Smooth muscle cell (in vitro differentiated cells): ENCODE data around the gene TGM1. TPM values are rescaled to one million over a fixed set of nuclear protein-coding genes. Genes with fewer than 3 reads are reported as not detected.

ENCODE experiments used
- DNase-seq: peaks from one replicate; lab custom pipeline; 2025; ENCODE audit not compliant: unreplicated experiment; lab: John Stamatoyannopoulos, UW
- H2AFZ ChIP-seq: fragments of 200-600 bp; sonication (generic); 2 replicates; pipeline ENCODE4 v1.6.0; 2016; ENCODE audit warnings: antibody characterized with exemption, low read depth, mild to moderate bottlenecking
- H3F3A ChIP-seq: fragments of 200-600 bp; sonication (generic); 2 replicates; pipeline ENCODE4 v1.6.0; 2017; ENCODE audit warnings: antibody characterized with exemption, low read depth
- H3K27ac ChIP-seq: fragments of 200-600 bp; sonication (generic); 2 replicates; pipeline ENCODE4 v1.5.1; 2016; ENCODE audit warnings: low read depth, mild to moderate bottlenecking
- H3K27me3 ChIP-seq: fragments of 200-600 bp; sonication (generic); 2 replicates; pipeline ENCODE4 v1.6.1; 2016; ENCODE audit warnings: low read depth, mild to moderate bottlenecking
- H3K36me3 ChIP-seq: fragments of 200-600 bp; sonication (generic); 2 replicates; pipeline ENCODE4 v1.5.1; 2016; ENCODE audit warnings: low read depth
- H3K4me1 ChIP-seq: fragments of 200-600 bp; sonication (generic); 2 replicates; pipeline ENCODE4 v1.5.1; 2016; ENCODE audit warnings: low read depth
- H3K4me2 ChIP-seq: fragments of 200-600 bp; sonication (generic); 2 replicates; pipeline ENCODE4 v1.6.0; 2016; ENCODE audit warnings: mild to moderate bottlenecking
- H3K4me3 ChIP-seq: fragments of 200-600 bp; sonication (generic); 2 replicates; pipeline ENCODE4 v1.5.1; 2016; ENCODE audit warnings: mild to moderate bottlenecking
- H3K79me2 ChIP-seq: fragments of 200-600 bp; sonication (generic); 2 replicates; pipeline ENCODE4 v1.6.0; 2016; ENCODE audit warnings: low read depth, mild to moderate bottlenecking
- H3K9ac ChIP-seq: fragments of 200-600 bp; sonication (generic); 2 replicates; pipeline ENCODE4 v1.6.0; 2016; ENCODE audit warnings: low read depth
- H3K9me3 ChIP-seq: fragments of 200-600 bp; sonication (generic); replicated peaks from 2 replicates; pipeline ENCODE4 v1.5.1; 2016; ENCODE audit warnings: low read depth
- H4K20me1 ChIP-seq: fragments of 200-600 bp; sonication (generic); 2 replicates; pipeline ENCODE4 v1.6.0; 2016; ENCODE audit warnings: low read depth
- CTCF ChIP-seq: fragments of 200-600 bp; sonication (generic); IDR thresholded peaks from 2 replicates; pipeline ENCODE4 v1.5.1; 2017; ENCODE audit warnings: borderline replicate concordance, mild to moderate bottlenecking, antibody characterized with exemption; ENCODE audit not compliant: insufficient read depth, poor library complexity, severe bottlenecking
- WGBS: methylation state at CpG from one replicate; pipeline ENCODE4 v1.1.7; 2016; ENCODE audit warnings: low lambda C conversion rate; 5-methylcytosine and 5-hydroxymethylcytosine counted together
- polyA plus RNA-seq: library from polyadenylated mRNA; unstranded; fragments of >200 nt; fragmentation: Nextera tagmentation; extraction: Ambion mirVana; gene quantifications from 2 replicates; pipeline ENCODE4 v1.2.1, GENCODE V29; 2016
- total RNA-seq: library from RNA; depleted of rRNA; stranded (reverse); fragments of >200 nt; gene quantifications from 2 replicates; pipeline ENCODE4 v1.2.3, GENCODE V29; 2014

TGM1 gene
- total and polyA plus RNA-seq, 2 experiments from 2014 or later = 1.6 to 13.6 TPM

- H3K4me1 ChIP-seq = no peaks in the 10 kb centered on the region
- TF ChIP-seq CTCF = no peak
- H2AFZ ChIP-seq = no peak overlapping the region
- H4K20me1 ChIP-seq = no peaks in the 10 kb centered on the region
- H3K36me3 ChIP-seq = no peaks in the 10 kb centered on the region
- DNase-seq = no peak
- H3K9me3 ChIP-seq = no peaks in the 10 kb centered on the region
- no peaks in the 10 kb centered on the region for H3F3A ChIP-seq
- H3K4me3 ChIP-seq = no peak overlapping the region
- no peaks in the 10 kb centered on the region for H3K27me3 ChIP-seq
- no peaks in the 10 kb centered on the region for H3K79me2 ChIP-seq
- no peak overlapping the region for H3K27ac ChIP-seq
- no peak overlapping the region for H3K4me2 ChIP-seq
- WGBS = 96% methylated on average over 8 of the region's 8 CpGs
- no peak overlapping the region for H3K9ac ChIP-seq
Observed at GRCh38 chr14:24269368-24269767, 6.4 kb upstream of the TGM1 start.

GRCh38 chr14:24268225-24268624, 5.2 kb upstream of the TGM1 start:
- no peaks in the 10 kb centered on the region for H4K20me1 ChIP-seq
- no peak overlapping the region for H2AFZ ChIP-seq
- WGBS = 93% methylated on average over 9 of the region's 9 CpGs
- no peak overlapping the region for H3K4me3 ChIP-seq
- H3K4me1 ChIP-seq = no peaks in the 10 kb centered on the region
- no peak overlapping the region for H3K9ac ChIP-seq
- no peak for TF ChIP-seq CTCF
- no peaks in the 10 kb centered on the region for H3K36me3 ChIP-seq
- no peak overlapping the region for H3K4me2 ChIP-seq
- no peaks in the 10 kb centered on the region for H3F3A ChIP-seq
- no peaks in the 10 kb centered on the region for H3K27me3 ChIP-seq
- no peak for DNase-seq
- no peaks in the 10 kb centered on the region for H3K79me2 ChIP-seq
- no peak overlapping the region for H3K27ac ChIP-seq
- no peaks in the 10 kb centered on the region for H3K9me3 ChIP-seq

GRCh38 chr14:24267516-24267915, 4.5 kb upstream of the TGM1 start:
- no peak for DNase-seq
- Histone ChIP-seq H3K36me3 (no peaks in the 10 kb centered on the region), H3K79me2 (no peaks in the 10 kb centered on the region), H4K20me1 (no peaks in the 10 kb centered on the region), H3K4me1 (no peaks in the 10 kb centered on the region), H3K9me3 (no peaks in the 10 kb centered on the region), H3K27me3 (no peaks in the 10 kb centered on the region), H2AFZ (no peak overlapping the region), H3K4me2 (no peak overlapping the region), H3K9ac (no peak overlapping the region), H3K4me3 (no peak overlapping the region), H3F3A (no peaks in the 10 kb centered on the region), H3K27ac (no peak overlapping the region)
- no peak for TF ChIP-seq CTCF
- WGBS = 98% methylated on average over 9 of the region's 9 CpGs
